ENCODE results near the gene TTC21A.

GRCh38 chr3:39153977-39154279 is 46.4 kb downstream of the TTC21A start:
- TF ChIP-seq CTCF (IDR thresholded peaks at IDR 0.05 in 4 of 5, conservative IDR thresholded peaks at IDR 0.05 in 1 of 5) (no peak), POLR2A (IDR thresholded peaks at IDR 0.05) (no peak)
